Prostate gland (tissue), 2 donors: ENCODE data around the gene CACNA1I. TPM values are rescaled to one million over a fixed set of nuclear protein-coding genes. Genes with fewer than 3 reads are reported as not detected.

ENCODE experiments used
- DNase-seq: peaks from one replicate; pipeline ENCODE4 v3.0.0-alpha.2; 2019; ENCODE audit warnings: low spot score
- H3K27ac ChIP-seq, 2 donors: fragments of 200-600 bp; sonication (generic); 2 replicates each; pipeline ENCODE4 v1.5.1; 2017 to 2019
- H3K27me3 ChIP-seq: fragments of 200-600 bp; sonication (generic); replicated peaks from 2 replicates; pipeline ENCODE4 v1.5.1; 2019; ENCODE audit not compliant: insufficient read depth
- H3K36me3 ChIP-seq, 2 donors: fragments of 200-600 bp; sonication (generic); 1 replicate in 1 of 2; 2 replicates in 1 of 2; pipeline versions ENCODE4 v1.5.1 to v1.8.1; 2017 to 2019
- H3K4me1 ChIP-seq: fragments of 200-600 bp; sonication (generic); replicated peaks from 2 replicates; pipeline ENCODE4 v1.5.1; 2019
- H3K4me3 ChIP-seq, 2 donors: fragments of 200-600 bp; sonication (generic); 2 replicates each; pipeline ENCODE4 v1.5.1; 2017 to 2019
- H3K9me3 ChIP-seq: fragments of 200-600 bp; sonication (generic); 2 replicates; pipeline ENCODE4 v1.5.1; 2017
- POLR2A ChIP-seq: fragments of 450-650 bp; IDR thresholded peaks from one replicate; pipeline ENCODE4 v1.6.1; 2016; ENCODE audit warnings: antibody characterized with exemption, mild to moderate bottlenecking
- POLR2AphosphoS5 ChIP-seq: sonication (generic); formaldehyde crosslinking; IDR thresholded peaks from one replicate; pipeline ENCODE4 v1.6.1; 2017; ENCODE audit warnings: antibody characterized with exemption
- WGBS: methylation state at CpG from one replicate; pipeline ENCODE4 v1.1.5; 2018; 5-methylcytosine and 5-hydroxymethylcytosine counted together
- intact Hi-C: fragments of 100-400 bp; cut with DNase I; formaldehyde crosslinking; loops from one replicate; pipeline ENCODE4 v1.14.2; 2022
- total RNA-seq, 2 donors: library from RNA; depleted of rRNA; stranded (reverse); fragments of >200 nt; gene quantifications; one replicate each; pipeline ENCODE4 v1.1.0, GENCODE V29; 2016
- TF ChIP-seq, protein P1 (sequence below), 4 experiments: fragments of 200-600 bp in 2 of 4; fragments of 450-650 bp in 2 of 4; sonication (generic) in 2 of 4; IDR thresholded peaks; 1 replicate in 3 of 4; 2 replicates in 1 of 4; pipeline ENCODE4 v1.5.1; 2016 to 2019; ENCODE audit warnings: antibody characterized with exemption in 4 of 4, mild to moderate bottlenecking in 2 of 4, moderate library complexity in 2 of 4

CACNA1I gene
- total RNA-seq, 2 donors from 2014 or later: 0.05 to 0.68 TPM

DNA sequence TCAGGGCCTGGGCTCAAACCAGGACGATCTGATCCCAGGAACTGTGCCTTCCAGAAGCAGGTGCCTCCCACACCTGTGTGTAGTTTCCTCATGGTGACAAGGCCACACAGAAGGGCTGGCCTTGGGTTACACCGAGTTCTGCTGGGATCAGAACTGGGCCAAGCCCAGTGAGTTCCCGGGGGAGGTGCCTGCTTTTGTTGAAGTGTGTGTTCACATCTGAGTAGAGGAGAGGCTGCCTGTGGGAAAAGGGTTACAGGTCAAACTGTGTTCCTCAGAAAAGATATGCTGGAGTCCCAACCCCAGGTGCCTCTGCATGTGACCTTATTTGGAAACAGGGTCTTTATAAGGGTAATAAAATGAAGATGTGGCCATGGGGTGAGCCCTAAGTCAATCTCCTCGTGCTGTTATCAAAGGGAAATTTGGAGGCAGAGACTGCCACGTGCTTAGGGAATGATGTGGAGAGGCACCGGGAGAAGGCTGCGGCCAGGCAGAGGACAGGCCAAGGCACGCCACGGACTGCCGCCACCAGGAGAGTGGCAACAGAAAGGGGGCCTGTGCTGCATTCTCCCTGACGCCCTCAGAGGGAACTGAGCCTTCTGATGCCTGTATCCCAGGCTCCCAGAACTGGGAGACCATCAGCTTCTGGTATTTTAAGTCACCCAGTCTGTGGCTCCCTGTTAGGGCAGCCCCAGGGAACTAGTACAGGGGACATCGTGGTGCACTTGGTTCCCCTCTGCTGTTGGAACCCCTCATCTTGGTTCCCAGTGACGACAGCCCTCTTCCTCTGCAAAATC lies 158.8 kb downstream of the CACNA1I start:
- Histone ChIP-seq H3K9me3 (no peaks in the 10 kb centered on the region), H3K4me1 (no peaks in the 10 kb centered on the region), H3K4me3 (no peak overlapping the region), H3K27ac (no peak overlapping the region), H3K36me3 (no peaks in the 10 kb centered on the region), H3K27me3 (no peaks in the 10 kb centered on the region)
- intact Hi-C loops: no loop called here
- TF ChIP-seq POLR2A (no peak), POLR2AphosphoS5 (no peak)
- TF ChIP-seq, protein P1, sequence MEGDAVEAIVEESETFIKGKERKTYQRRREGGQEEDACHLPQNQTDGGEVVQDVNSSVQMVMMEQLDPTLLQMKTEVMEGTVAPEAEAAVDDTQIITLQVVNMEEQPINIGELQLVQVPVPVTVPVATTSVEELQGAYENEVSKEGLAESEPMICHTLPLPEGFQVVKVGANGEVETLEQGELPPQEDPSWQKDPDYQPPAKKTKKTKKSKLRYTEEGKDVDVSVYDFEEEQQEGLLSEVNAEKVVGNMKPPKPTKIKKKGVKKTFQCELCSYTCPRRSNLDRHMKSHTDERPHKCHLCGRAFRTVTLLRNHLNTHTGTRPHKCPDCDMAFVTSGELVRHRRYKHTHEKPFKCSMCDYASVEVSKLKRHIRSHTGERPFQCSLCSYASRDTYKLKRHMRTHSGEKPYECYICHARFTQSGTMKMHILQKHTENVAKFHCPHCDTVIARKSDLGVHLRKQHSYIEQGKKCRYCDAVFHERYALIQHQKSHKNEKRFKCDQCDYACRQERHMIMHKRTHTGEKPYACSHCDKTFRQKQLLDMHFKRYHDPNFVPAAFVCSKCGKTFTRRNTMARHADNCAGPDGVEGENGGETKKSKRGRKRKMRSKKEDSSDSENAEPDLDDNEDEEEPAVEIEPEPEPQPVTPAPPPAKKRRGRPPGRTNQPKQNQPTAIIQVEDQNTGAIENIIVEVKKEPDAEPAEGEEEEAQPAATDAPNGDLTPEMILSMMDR (IDR thresholded peaks at IDR 0.05): no peak
- DNase-seq: no peak
- 72% methylated on average over 12 of the region's 13 CpGs for WGBS

DNA sequence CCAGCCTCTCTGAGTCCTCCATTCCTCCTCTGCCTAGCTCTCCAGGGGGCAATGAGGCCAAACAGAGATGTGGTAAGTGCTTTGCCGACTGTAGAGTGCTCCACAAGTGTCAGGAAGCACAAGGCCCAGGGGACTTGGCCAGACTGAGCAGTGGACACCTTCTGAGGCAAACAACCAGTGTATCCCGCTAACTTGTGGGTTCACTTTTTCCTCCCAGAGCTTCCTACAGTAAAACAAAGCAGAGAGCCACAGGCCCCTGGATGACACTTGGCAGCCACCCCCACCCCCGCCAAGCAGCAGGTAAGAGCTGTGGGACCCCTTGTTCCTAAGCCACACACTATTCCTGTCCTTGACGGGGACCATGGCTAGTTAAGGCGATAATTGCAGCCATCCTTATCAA lies 160.9 kb downstream of the CACNA1I start:
- WGBS: 90% methylated on average over 5 of the region's 5 CpGs

DNA sequence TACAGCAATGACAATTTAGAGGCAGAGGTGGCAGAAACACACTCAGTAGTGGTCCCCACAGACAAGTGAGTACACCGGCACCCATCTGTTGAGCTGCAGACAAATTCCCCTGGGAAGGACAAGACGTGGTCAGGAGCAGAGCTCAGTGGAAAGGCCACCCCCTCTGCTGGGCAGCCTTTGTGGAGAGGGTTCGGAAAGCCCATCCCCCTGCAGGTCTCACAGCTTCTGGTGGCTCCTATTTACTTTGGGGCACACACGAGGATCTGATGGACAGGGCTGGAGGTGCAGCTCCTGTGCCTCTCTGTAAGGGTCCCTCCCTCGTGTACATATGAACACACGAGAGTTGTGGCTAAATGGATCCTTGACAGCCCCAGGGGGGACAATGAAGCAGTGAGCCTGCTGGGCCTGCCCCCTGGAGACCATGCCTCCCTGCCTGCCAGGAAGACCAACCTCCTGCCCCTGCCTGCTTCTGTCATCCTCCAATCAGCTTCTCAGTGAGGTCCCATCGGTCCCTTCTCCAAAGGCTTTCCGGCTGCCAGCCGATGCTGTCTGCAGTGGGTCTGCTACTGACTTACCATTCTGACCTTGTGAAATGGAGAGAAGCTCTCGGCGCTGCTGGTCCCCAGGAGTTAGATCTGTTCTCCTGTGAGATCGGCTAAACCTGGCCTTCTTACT lies 161.5 kb downstream of the CACNA1I start:
- TF ChIP-seq, protein P1 (IDR thresholded peaks at IDR 0.05): no peak
- TF ChIP-seq POLR2AphosphoS5: no peak
- no peak for TF ChIP-seq POLR2A
- H3K36me3 ChIP-seq: no peaks in the 10 kb centered on the region
- no peaks in the 10 kb centered on the region for H3K9me3 ChIP-seq
- DNase-seq: no peak
- intact Hi-C loops: no loop called here
- H3K4me3 ChIP-seq: no peak overlapping the region
- H3K27ac ChIP-seq: no peak overlapping the region
- no peaks in the 10 kb centered on the region for H3K4me1 ChIP-seq
- 83% methylated on average over 12 of the region's 12 CpGs for WGBS
- H3K27me3 ChIP-seq: no peaks in the 10 kb centered on the region

More for the DNA sequence above, 160.9 kb downstream of the CACNA1I start:
- Histone ChIP-seq H3K4me1 (no peaks in the 10 kb centered on the region), H3K36me3 (no peaks in the 10 kb centered on the region), H3K27me3 (no peaks in the 10 kb centered on the region), H3K9me3 (no peaks in the 10 kb centered on the region), H3K4me3 (no peak overlapping the region), H3K27ac (no peak overlapping the region)
- intact Hi-C loops: no loop called here
- TF ChIP-seq, protein P1 (IDR thresholded peaks at IDR 0.05): no peak
- TF ChIP-seq POLR2A: no peak
- no peak for TF ChIP-seq POLR2AphosphoS5
- no peak for DNase-seq

DNA sequence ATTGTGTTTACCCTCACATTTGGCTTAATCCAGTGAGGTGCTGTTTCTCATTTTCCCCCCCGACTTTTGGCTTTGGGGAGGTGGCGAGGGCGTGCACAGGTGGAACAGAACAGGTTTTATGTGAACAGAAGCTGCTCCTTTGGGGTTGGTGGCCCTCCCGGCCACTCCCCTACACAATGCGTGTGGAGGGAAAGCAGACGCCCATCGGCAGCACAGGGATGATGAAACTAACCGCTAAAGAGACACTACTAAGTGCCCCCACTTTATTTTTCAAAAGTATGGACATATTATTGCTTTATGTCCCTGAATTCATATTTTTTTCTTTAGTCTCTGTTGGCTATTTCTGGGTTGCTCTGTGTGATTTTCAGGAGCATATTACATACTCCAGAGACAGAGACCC lies 162.1 kb downstream of the CACNA1I start:
- H3K4me1 ChIP-seq: no peaks in the 10 kb centered on the region

More for the DNA sequence above, 162.1 kb downstream of the CACNA1I start:
- no peaks in the 10 kb centered on the region for H3K36me3 ChIP-seq
- no peak for DNase-seq
- WGBS: 73% methylated on average over 8 of the region's 8 CpGs
- no peak overlapping the region for H3K4me3 ChIP-seq
- H3K9me3 ChIP-seq: no peaks in the 10 kb centered on the region
- H3K27me3 ChIP-seq: no peaks in the 10 kb centered on the region
- intact Hi-C loops: no loop called here
- TF ChIP-seq POLR2AphosphoS5 (no peak), POLR2A (no peak)
- TF ChIP-seq, protein P1 (IDR thresholded peaks at IDR 0.05): no peak
- H3K27ac ChIP-seq: no peak overlapping the region
